Measurements from ENCODE around the gene RTBDN.
"Not testable (repeated sequence)": the region's sequence is repeated elsewhere in the genome, so short reads cannot be mapped to it uniquely, and the experiment has no call there.

RTBDN gene

GRCh38 chr19:12847159-12848139 is 13.1 kb upstream of the RTBDN start:
- peak overlapping the region; percentile 44; the same call in 1 of the 2 replicates for H3K27ac ChIP-seq

GRCh38 chr19:12846613-12847012 is 12.2 kb upstream of the RTBDN start:
- not testable (repeated sequence) for H3K27ac ChIP-seq

More at GRCh38 chr19:12847159-12848139, 13.1 kb upstream of the RTBDN start:
- peak; percentile 98 for TF ChIP-seq CTCF (conservative IDR thresholded peaks at IDR 0.05)

- H3K27ac ChIP-seq: no peak overlapping the region
- TF ChIP-seq CTCF (conservative IDR thresholded peaks at IDR 0.05): no peak
Observed at GRCh38 chr19:12843999-12844732, 9.8 kb upstream of the RTBDN start.

- no peak overlapping the region for H3K27ac ChIP-seq
- no peak for TF ChIP-seq CTCF (conservative IDR thresholded peaks at IDR 0.05)
Observed at GRCh38 chr19:12843328-12843727, 8.9 kb upstream of the RTBDN start.

GRCh38 chr19:12842511-12842910 is 8.1 kb upstream of the RTBDN start:
- TF ChIP-seq CTCF (conservative IDR thresholded peaks at IDR 0.05): no peak
- H3K27ac ChIP-seq: no peak overlapping the region

- no peak for TF ChIP-seq CTCF (conservative IDR thresholded peaks at IDR 0.05)
- H3K27ac ChIP-seq: no peak overlapping the region
Observed at GRCh38 chr19:12841094-12841493, 6.7 kb upstream of the RTBDN start.

GRCh38 chr19:12840091-12841079 is 6.0 kb upstream of the RTBDN start:
- no peak overlapping the region for H3K27ac ChIP-seq
- no peak for TF ChIP-seq CTCF (conservative IDR thresholded peaks at IDR 0.05)

Data from VCaP (cell line).